WTC11 (cell line): ENCODE data around the gene NECAB2. TPM values are rescaled to one million over a fixed set of nuclear protein-coding genes. Genes with fewer than 3 reads are reported as not detected.
"Not testable (repeated sequence)": the region's sequence is repeated elsewhere in the genome, so short reads cannot be mapped to it uniquely, and the experiment has no call there.

ENCODE experiments used
- ATAC-seq: fragments of 200-7000 bp; cut with Tn5 transposase; 2 replicates; pipeline ENCODE4 v1.10.0; 2021; ENCODE audit warnings: mild to moderate bottlenecking, moderate library complexity
- CTCF ChIA-PET: fragments of 300-600 bp; sonication (Branson Sonifier 250); formaldehyde crosslinking; loops from one replicate; lab custom pipeline; 2021; ENCODE audit warnings: antibody characterized with exemption; lab: Charles Lee
- POLR2A ChIA-PET: fragments of 350-600 bp; sonication (Branson Sonifier 250); formaldehyde crosslinking; loops from one replicate; lab custom pipeline; 2021; ENCODE audit warnings: antibody characterized with exemption; lab: Charles Lee
- DNase-seq: peaks from one replicate; pipeline ENCODE4 v3.0.0; 2021; ENCODE audit warnings: low spot score
- H3K27ac Mint-ChIP-seq: 2 replicates; pipeline ENCODE4 v1.8.0; 2021; ENCODE audit warnings: mixed read lengths
- H3K27me3 Mint-ChIP-seq: 2 replicates; pipeline ENCODE4 v1.8.0; 2021; ENCODE audit warnings: low read depth, mild to moderate bottlenecking, moderate library complexity, mixed read lengths
- H3K36me3 Mint-ChIP-seq: 2 replicates; pipeline ENCODE4 v1.8.0; 2021; ENCODE audit warnings: mixed read lengths
- H3K4me1 Mint-ChIP-seq: 2 replicates; pipeline ENCODE4 v1.8.0; 2022; ENCODE audit warnings: mixed read lengths
- H3K4me3 Mint-ChIP-seq: 2 replicates; pipeline ENCODE4 v1.8.0; 2021; ENCODE audit warnings: mild to moderate bottlenecking, moderate library complexity, mixed read lengths
- H3K9me3 Mint-ChIP-seq: 2 replicates; pipeline ENCODE4 v1.8.0; 2021; ENCODE audit warnings: mixed read lengths
- CREM ChIP-seq: sonication (generic); formaldehyde crosslinking; IDR thresholded peaks from 2 replicates; pipeline ENCODE4 v1.8.1; 2022; ENCODE audit warnings: mild to moderate bottlenecking, missing genetic modification reagents, moderate library complexity
- EMX1 ChIP-seq: fragments of 250-450 bp; sonication (Bioruptor Pico); IDR thresholded peaks from 2 replicates; pipeline ENCODE4 v1.8.0; 2021; ENCODE audit warnings: mild to moderate bottlenecking
- ETV6 ChIP-seq: sonication (generic); formaldehyde crosslinking; IDR thresholded peaks from 2 replicates; pipeline ENCODE4 v1.8.1; 2022; ENCODE audit warnings: mild to moderate bottlenecking, missing genetic modification reagents
- MYBL2 ChIP-seq: sonication (generic); formaldehyde crosslinking; IDR thresholded peaks from 2 replicates; pipeline ENCODE4 v1.8.1; 2023; ENCODE audit warnings: mild to moderate bottlenecking, moderate library complexity, missing genetic modification reagents
- NFE2L1 ChIP-seq: sonication (generic); formaldehyde crosslinking; IDR thresholded peaks from 2 replicates; pipeline ENCODE4 v1.8.1; 2023; ENCODE audit warnings: missing genetic modification reagents
- NR3C1 ChIP-seq: sonication (generic); formaldehyde crosslinking; conservative IDR thresholded peaks from 2 replicates; pipeline ENCODE4 v1.8.1; 2023; ENCODE audit warnings: low read depth, mild to moderate bottlenecking, missing genetic modification reagents
- OVOL2 ChIP-seq: fragments of 250-450 bp; sonication (Bioruptor Pico); IDR thresholded peaks from 2 replicates; pipeline ENCODE4 v1.9.0; 2021; ENCODE audit warnings: mild to moderate bottlenecking, borderline replicate concordance
- PRRX2 ChIP-seq: fragments of 250-450 bp; sonication (Bioruptor Pico); IDR thresholded peaks from 2 replicates; pipeline ENCODE4 v1.8.0; 2021; ENCODE audit warnings: mild to moderate bottlenecking
- RORB ChIP-seq: fragments of 250-450 bp; sonication (Bioruptor Pico); IDR thresholded peaks from 2 replicates; pipeline ENCODE4 v1.9.0; 2021; ENCODE audit warnings: mild to moderate bottlenecking
- SOX15 ChIP-seq: fragments of 250-450 bp; sonication (Bioruptor Pico); IDR thresholded peaks from 2 replicates; pipeline ENCODE4 v1.9.0; 2021; ENCODE audit warnings: mild to moderate bottlenecking
- TEAD1 ChIP-seq: sonication (generic); formaldehyde crosslinking; IDR thresholded peaks from 2 replicates; pipeline ENCODE4 v1.8.0; 2022; ENCODE audit warnings: mild to moderate bottlenecking, missing genetic modification reagents
- TEAD4 ChIP-seq: sonication (generic); formaldehyde crosslinking; IDR thresholded peaks from 2 replicates; pipeline ENCODE4 v1.8.0; 2022; ENCODE audit warnings: mild to moderate bottlenecking, missing genetic modification reagents
- ZNF219 ChIP-seq: sonication (generic); formaldehyde crosslinking; IDR thresholded peaks from 2 replicates; pipeline ENCODE4 v1.8.0; 2023; ENCODE audit warnings: missing genetic modification reagents, mild to moderate bottlenecking, borderline replicate concordance
- ZNF317 ChIP-seq: sonication (generic); formaldehyde crosslinking; IDR thresholded peaks from 2 replicates; pipeline ENCODE4 v1.8.1; 2023; ENCODE audit warnings: low read depth, mild to moderate bottlenecking, moderate library complexity, missing genetic modification reagents, borderline replicate concordance
- ZNF416 ChIP-seq: fragments of 250-450 bp; sonication (Bioruptor Pico); IDR thresholded peaks from 2 replicates; pipeline ENCODE4 v1.9.0; 2021; ENCODE audit warnings: mild to moderate bottlenecking, inconsistent platforms
- total RNA-seq: library from RNA; stranded (reverse); gene quantifications from 3 replicates; pipeline ENCODE4 v1.2.3, GENCODE V29; 2021
- TF ChIP-seq, protein P1 (sequence below): sonication (generic); formaldehyde crosslinking; IDR thresholded peaks from 2 replicates; pipeline ENCODE4 v1.8.0; 2022; ENCODE audit warnings: mild to moderate bottlenecking, missing genetic modification reagents
- TF ChIP-seq, protein P2 (sequence below): sonication (generic); formaldehyde crosslinking; IDR thresholded peaks from 2 replicates; pipeline ENCODE4 v1.8.1; 2022; ENCODE audit warnings: low read depth, missing genetic modification reagents, borderline replicate concordance
- TF ChIP-seq, protein P3 (sequence below): sonication (generic); formaldehyde crosslinking; IDR thresholded peaks from 2 replicates; pipeline ENCODE4 v1.8.1; 2022; ENCODE audit warnings: mild to moderate bottlenecking, moderate library complexity, missing genetic modification reagents
- TF ChIP-seq, protein P4 (sequence below): fragments of 250-450 bp; sonication (Bioruptor Pico); IDR thresholded peaks from 2 replicates; pipeline ENCODE4 v1.8.0; 2021; ENCODE audit warnings: mild to moderate bottlenecking
- TF ChIP-seq, protein P5 (sequence below): sonication (generic); formaldehyde crosslinking; conservative IDR thresholded peaks from 2 replicates; pipeline ENCODE4 v1.8.1; 2022; ENCODE audit warnings: mild to moderate bottlenecking, missing genetic modification reagents
- TF ChIP-seq, protein P6 (sequence below): sonication (generic); formaldehyde crosslinking; IDR thresholded peaks from 2 replicates; pipeline ENCODE4 v1.8.0; 2022; ENCODE audit warnings: mild to moderate bottlenecking, missing genetic modification reagents

The NECAB2 gene
- total RNA-seq, 1 experiment from 2014 or later: 2.9 TPM

DNA sequence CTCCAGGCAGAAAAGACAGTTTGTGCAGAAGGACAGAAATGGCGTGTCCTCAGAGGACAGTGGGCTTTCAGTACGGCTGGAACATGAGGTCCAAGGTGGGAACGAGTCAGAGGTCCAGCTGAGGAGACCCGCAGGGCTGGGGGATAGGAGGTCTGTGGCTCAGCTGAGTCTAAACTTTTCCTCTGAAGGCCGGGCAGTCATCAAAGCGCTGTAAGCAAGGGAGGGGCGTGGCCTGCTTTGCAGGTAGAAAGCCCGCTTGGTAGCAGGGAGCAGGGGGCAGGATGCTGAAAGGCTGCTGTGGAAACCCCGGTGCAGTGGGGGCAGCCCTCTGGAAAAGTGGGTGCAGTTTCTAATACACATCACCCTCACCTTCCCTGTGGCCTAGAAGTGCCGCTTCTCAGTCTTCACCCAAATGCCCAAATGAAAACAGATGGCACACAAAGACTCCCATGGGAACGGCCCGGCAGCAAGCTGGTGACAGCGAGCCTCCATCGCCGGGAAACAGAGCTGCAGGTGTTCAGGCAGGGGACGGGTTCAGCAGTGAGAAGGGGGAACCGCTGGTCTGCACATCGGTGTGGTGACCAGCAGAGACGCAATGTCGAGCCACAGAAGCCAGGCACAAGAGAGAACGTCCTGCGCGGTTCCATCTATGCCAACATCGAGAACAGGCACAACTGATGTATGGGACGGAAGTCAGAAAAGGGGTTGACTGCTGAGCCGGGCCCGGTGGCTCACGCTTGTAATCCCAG is 27.2 kb upstream of the NECAB2 start:
- DNase-seq: no peak
- CTCF ChIA-PET: interaction anchor here (1.4 kb wide), 1 partner anchor 13 kb away, joined by 7 read pairs; no protein-coding TSS in a partner anchor
- H3K4me3 Mint-ChIP-seq: no peak overlapping the region
- no peaks in the 10 kb centered on the region; the same call in 1 of the 2 replicates for H3K27me3 Mint-ChIP-seq
- no peaks in the 10 kb centered on the region for H3K36me3 Mint-ChIP-seq
- peak; percentile 51 for ATAC-seq
- TF ChIP-seq MYBL2 (CRISPR knock-in tag) (no peak), TEAD4 (CRISPR knock-in tag) (no peak), NFE2L1 (CRISPR knock-in tag) (0 out of 2 replicates have a peak, but pooled peaks have one; percentile 14)
- TF ChIP-seq, protein P1, sequence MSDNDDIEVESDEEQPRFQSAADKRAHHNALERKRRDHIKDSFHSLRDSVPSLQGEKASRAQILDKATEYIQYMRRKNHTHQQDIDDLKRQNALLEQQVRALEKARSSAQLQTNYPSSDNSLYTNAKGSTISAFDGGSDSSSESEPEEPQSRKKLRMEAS (CRISPR knock-in tag): no peak
- peaks cover 7% of the 10 kb centered on the region; the same call in 1 of the 2 replicates for H3K4me1 Mint-ChIP-seq
- no peaks in the 10 kb centered on the region for H3K9me3 Mint-ChIP-seq
- POLR2A ChIA-PET: no interaction called here
- H3K27ac Mint-ChIP-seq: peak overlapping the region; percentile 80

DNA sequence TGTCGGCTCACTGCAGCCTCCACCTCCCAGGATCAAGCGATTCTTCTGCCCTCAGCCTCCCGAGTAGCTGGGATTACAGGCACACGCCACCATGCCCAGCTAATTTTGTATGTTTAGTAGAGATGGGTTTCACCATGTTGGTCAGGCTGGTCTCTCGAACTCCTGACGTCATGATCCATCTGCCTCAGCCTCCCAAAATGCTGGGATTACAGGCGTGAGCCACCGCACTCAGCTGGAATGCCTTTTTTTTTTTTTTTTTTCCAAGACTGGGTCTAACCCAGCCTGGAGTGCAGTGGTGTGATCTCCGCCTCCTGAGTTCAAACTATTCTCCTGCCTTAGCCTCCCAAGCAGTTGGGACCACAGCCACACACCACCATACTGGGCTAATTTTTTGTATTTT is 26.5 kb upstream of the NECAB2 start:
- ATAC-seq, H3K27me3 Mint-ChIP-seq, H3K36me3 Mint-ChIP-seq, DNase-seq, H3K27ac Mint-ChIP-seq, H3K9me3 Mint-ChIP-seq, POLR2A ChIA-PET, H3K4me3 Mint-ChIP-seq, H3K4me1 Mint-ChIP-seq: not testable (repeated sequence)
- CTCF ChIA-PET: interaction anchor here (1.4 kb wide), 1 partner anchor 12 kb away, joined by 7 read pairs; no protein-coding TSS in a partner anchor

DNA sequence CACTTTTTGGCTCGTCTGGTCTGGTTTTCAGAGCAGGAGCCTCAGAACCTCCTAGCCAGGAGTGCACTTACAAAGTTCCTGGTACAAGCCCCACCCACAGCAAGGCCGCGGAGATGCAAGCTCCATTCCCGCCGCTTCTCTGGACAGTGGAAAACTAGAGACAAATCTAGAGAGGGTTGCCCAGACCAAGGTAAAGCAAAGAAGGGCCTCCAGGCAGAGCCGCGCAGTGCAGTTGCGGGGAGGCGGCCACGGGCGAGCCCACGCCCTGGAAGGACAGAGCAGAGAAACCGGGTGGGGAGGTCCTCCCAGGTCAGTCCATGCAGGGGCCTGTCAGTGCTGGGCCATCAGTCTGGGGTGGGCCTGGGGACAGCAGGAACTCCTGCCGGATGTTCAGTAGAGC is 26.0 kb upstream of the NECAB2 start:
- no peaks in the 10 kb centered on the region for H3K9me3 Mint-ChIP-seq
- peaks cover 7% of the 10 kb centered on the region; the same call in 1 of the 2 replicates for H3K4me1 Mint-ChIP-seq

More for the DNA sequence above, 26.0 kb upstream of the NECAB2 start:
- CTCF ChIA-PET: no interaction called here
- Mint-ChIP-seq H3K36me3 (no peaks in the 10 kb centered on the region), H3K27me3 (no peaks in the 10 kb centered on the region; the same call in 1 of the 2 replicates), H3K4me3 (no peak overlapping the region), H3K27ac (no peak overlapping the region)
- ATAC-seq (no peak), DNase-seq (no peak)
- TF ChIP-seq ZNF317 (no peak), PRRX2 (no peak), EMX1 (CRISPR knock-in tag) (no peak), SOX15 (no peak), NR3C1 (no peak), ETV6 (CRISPR knock-in tag) (no peak), OVOL2 (CRISPR knock-in tag) (no peak), ZNF416 (no peak), NFE2L1 (CRISPR knock-in tag) (no peak), ZNF219 (CRISPR knock-in tag) (no peak), TEAD1 (CRISPR knock-in tag) (no peak), RORB (CRISPR knock-in tag) (no peak), CREM (CRISPR knock-in tag) (no peak)
- TF ChIP-seq, protein P2, sequence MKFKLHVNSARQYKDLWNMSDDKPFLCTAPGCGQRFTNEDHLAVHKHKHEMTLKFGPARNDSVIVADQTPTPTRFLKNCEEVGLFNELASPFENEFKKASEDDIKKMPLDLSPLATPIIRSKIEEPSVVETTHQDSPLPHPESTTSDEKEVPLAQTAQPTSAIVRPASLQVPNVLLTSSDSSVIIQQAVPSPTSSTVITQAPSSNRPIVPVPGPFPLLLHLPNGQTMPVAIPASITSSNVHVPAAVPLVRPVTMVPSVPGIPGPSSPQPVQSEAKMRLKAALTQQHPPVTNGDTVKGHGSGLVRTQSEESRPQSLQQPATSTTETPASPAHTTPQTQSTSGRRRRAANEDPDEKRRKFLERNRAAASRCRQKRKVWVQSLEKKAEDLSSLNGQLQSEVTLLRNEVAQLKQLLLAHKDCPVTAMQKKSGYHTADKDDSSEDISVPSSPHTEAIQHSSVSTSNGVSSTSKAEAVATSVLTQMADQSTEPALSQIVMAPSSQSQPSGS: no peak
- TF ChIP-seq, protein P3, sequence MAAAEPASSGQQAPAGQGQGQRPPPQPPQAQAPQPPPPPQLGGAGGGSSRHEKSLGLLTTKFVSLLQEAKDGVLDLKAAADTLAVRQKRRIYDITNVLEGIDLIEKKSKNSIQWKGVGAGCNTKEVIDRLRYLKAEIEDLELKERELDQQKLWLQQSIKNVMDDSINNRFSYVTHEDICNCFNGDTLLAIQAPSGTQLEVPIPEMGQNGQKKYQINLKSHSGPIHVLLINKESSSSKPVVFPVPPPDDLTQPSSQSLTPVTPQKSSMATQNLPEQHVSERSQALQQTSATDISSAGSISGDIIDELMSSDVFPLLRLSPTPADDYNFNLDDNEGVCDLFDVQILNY (CRISPR knock-in tag): no peak
- TF ChIP-seq, protein P4, sequence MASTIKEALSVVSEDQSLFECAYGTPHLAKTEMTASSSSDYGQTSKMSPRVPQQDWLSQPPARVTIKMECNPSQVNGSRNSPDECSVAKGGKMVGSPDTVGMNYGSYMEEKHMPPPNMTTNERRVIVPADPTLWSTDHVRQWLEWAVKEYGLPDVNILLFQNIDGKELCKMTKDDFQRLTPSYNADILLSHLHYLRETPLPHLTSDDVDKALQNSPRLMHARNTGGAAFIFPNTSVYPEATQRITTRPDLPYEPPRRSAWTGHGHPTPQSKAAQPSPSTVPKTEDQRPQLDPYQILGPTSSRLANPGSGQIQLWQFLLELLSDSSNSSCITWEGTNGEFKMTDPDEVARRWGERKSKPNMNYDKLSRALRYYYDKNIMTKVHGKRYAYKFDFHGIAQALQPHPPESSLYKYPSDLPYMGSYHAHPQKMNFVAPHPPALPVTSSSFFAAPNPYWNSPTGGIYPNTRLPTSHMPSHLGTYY: no peak
- TF ChIP-seq, protein P5, sequence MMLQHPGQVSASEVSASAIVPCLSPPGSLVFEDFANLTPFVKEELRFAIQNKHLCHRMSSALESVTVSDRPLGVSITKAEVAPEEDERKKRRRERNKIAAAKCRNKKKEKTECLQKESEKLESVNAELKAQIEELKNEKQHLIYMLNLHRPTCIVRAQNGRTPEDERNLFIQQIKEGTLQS (CRISPR knock-in tag): no peak
- TF ChIP-seq, protein P6, sequence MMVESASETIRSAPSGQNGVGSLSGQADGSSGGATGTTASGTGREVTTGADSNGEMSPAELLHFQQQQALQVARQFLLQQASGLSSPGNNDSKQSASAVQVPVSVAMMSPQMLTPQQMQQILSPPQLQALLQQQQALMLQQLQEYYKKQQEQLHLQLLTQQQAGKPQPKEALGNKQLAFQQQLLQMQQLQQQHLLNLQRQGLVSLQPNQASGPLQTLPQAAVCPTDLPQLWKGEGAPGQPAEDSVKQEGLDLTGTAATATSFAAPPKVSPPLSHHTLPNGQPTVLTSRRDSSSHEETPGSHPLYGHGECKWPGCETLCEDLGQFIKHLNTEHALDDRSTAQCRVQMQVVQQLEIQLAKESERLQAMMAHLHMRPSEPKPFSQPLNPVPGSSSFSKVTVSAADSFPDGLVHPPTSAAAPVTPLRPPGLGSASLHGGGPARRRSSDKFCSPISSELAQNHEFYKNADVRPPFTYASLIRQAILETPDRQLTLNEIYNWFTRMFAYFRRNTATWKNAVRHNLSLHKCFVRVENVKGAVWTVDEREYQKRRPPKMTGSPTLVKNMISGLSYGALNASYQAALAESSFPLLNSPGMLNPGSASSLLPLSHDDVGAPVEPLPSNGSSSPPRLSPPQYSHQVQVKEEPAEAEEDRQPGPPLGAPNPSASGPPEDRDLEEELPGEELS (CRISPR knock-in tag): no peak
- POLR2A ChIA-PET: no interaction called here
